Neural cell (in vitro differentiated cells): Measurements from ENCODE around the gene PTCD2. TPM values are rescaled to one million over a fixed set of nuclear protein-coding genes. Genes with fewer than 3 reads are reported as not detected.
"Not testable (repeated sequence)": the region's sequence is repeated elsewhere in the genome, so short reads cannot be mapped to it uniquely, and the experiment has no call there.

Source experiments
- H2AFZ ChIP-seq: fragments of 200-600, 300-800 bp; sonication (generic), shearing (Covaris generic); 2 replicates; pipeline ENCODE4 v1.6.0; 2014; ENCODE audit warnings: low read depth, mild to moderate bottlenecking, antibody characterized with exemption, low read length, moderate library complexity
- H3F3A ChIP-seq: fragments of 200-600 bp; shearing (Covaris generic); 2 replicates; pipeline ENCODE4 v1.6.1; 2016; ENCODE audit warnings: mild to moderate bottlenecking, moderate library complexity, mixed read lengths, antibody characterized with exemption, low read length; ENCODE audit not compliant: insufficient read depth, poor library complexity, severe bottlenecking
- H3K27ac ChIP-seq: fragments of 200-600, 300-800 bp; sonication (generic), shearing (Covaris generic); 2 replicates; pipeline ENCODE4 v1.5.1; 2014; ENCODE audit warnings: mild to moderate bottlenecking, low read length, moderate library complexity
- H3K27me3 ChIP-seq: fragments of 300-800, 200-600 bp; sonication (generic), shearing (Covaris generic); 2 replicates; pipeline ENCODE4 v1.6.0; 2014; ENCODE audit warnings: mild to moderate bottlenecking, low read depth, low read length, moderate library complexity; ENCODE audit not compliant: insufficient read depth
- H3K36me3 ChIP-seq: fragments of 300-800, 200-600 bp; sonication (generic), shearing (Covaris generic); 2 replicates; pipeline ENCODE4 v1.5.1; 2014; ENCODE audit warnings: mild to moderate bottlenecking, antibody characterized with exemption, low read length, moderate library complexity; ENCODE audit not compliant: insufficient read depth
- H3K4me2 ChIP-seq: fragments of 300-800, 200-600 bp; sonication (generic), shearing (Covaris generic); 2 replicates; pipeline ENCODE4 v1.6.0; 2014; ENCODE audit warnings: mild to moderate bottlenecking, low read length
- H3K4me3 ChIP-seq: fragments of 300-800, 200-600 bp; sonication (generic), shearing (Covaris generic); 2 replicates; pipeline ENCODE4 v1.5.1; 2014; ENCODE audit warnings: mild to moderate bottlenecking, low read length, moderate library complexity
- H3K79me2 ChIP-seq: fragments of 200-600 bp; shearing (Covaris generic); replicated peaks from 2 replicates; pipeline ENCODE4 v1.6.0; 2014; ENCODE audit warnings: mild to moderate bottlenecking, low read length, moderate library complexity; ENCODE audit not compliant: insufficient read depth
- H3K9ac ChIP-seq: fragments of 300-800, 200-600 bp; sonication (generic), shearing (Covaris generic); 2 replicates; pipeline ENCODE4 v1.6.1; 2016; ENCODE audit warnings: mild to moderate bottlenecking, low read length, mixed read lengths
- H3K9me2 ChIP-seq: fragments of 200-600 bp; shearing (Covaris generic); 2 replicates; pipeline ENCODE4 v1.6.1; 2016; ENCODE audit warnings: mild to moderate bottlenecking, low read length, mixed read lengths; ENCODE audit not compliant: insufficient read depth
- H3K9me3 ChIP-seq: fragments of 200-600, 300-800 bp; sonication (generic), shearing (Covaris generic); 2 replicates; pipeline ENCODE4 v1.6.1; 2016; ENCODE audit warnings: mild to moderate bottlenecking, mixed run types, low read length, moderate library complexity, mixed read lengths
- H4K20me1 ChIP-seq: fragments of 200-600 bp; shearing (Covaris generic); 2 replicates; pipeline ENCODE4 v1.6.1; 2016; ENCODE audit warnings: mild to moderate bottlenecking, mixed run types; ENCODE audit not compliant: insufficient read depth
- EP300 ChIP-seq: fragments of 450-650 bp; conservative IDR thresholded peaks from 2 replicates; pipeline ENCODE4 v1.6.1; 2014; ENCODE audit warnings: antibody characterized with exemption, mild to moderate bottlenecking, moderate library complexity; ENCODE audit not compliant: poor library complexity, severe bottlenecking
- EZH2 ChIP-seq: fragments of 200-600, 300-800 bp; shearing (Covaris generic), sonication (generic); IDR thresholded peaks from 2 replicates; pipeline ENCODE4 v1.6.1; 2014; ENCODE audit warnings: antibody characterized with exemption, low read length, borderline replicate concordance, mild to moderate bottlenecking; ENCODE audit not compliant: insufficient read depth, poor library complexity, severe bottlenecking
- MXI1 ChIP-seq: fragments of 450-650 bp; conservative IDR thresholded peaks from 2 replicates; pipeline ENCODE4 v1.6.1; 2014; ENCODE audit warnings: antibody characterized with exemption, mild to moderate bottlenecking; ENCODE audit not compliant: poor library complexity, severe bottlenecking
- POLR2AphosphoS5 ChIP-seq: IDR thresholded peaks from 2 replicates; pipeline ENCODE4 v1.6.1; 2012
- RAD21 ChIP-seq: fragments of 450-650 bp; conservative IDR thresholded peaks from 2 replicates; pipeline ENCODE4 v1.6.1; 2014; ENCODE audit warnings: antibody characterized with exemption, mild to moderate bottlenecking, moderate library complexity
- SMC3 ChIP-seq: fragments of 450-650 bp; conservative IDR thresholded peaks from 2 replicates; pipeline ENCODE4 v1.6.1; 2014; ENCODE audit warnings: antibody characterized with exemption, mild to moderate bottlenecking, moderate library complexity; ENCODE audit not compliant: poor library complexity
- TAF1 ChIP-seq: IDR thresholded peaks from 2 replicates; pipeline ENCODE4 v1.6.1; 2012; ENCODE audit warnings: low read depth
- polyA plus RNA-seq: library from polyadenylated mRNA; depleted of rRNA; stranded (reverse); fragments of >200 nt; gene quantifications from 2 replicates; pipeline ENCODE4 v1.2.3, GENCODE V29; 2014
- TF ChIP-seq, protein P1 (sequence below): fragments of 450-650 bp; IDR thresholded peaks from 2 replicates; pipeline ENCODE4 v1.5.1; 2014; ENCODE audit warnings: antibody characterized with exemption, mild to moderate bottlenecking, moderate library complexity; ENCODE audit not compliant: poor library complexity, severe bottlenecking
- TF ChIP-seq, protein P2 (sequence below): IDR thresholded peaks from 2 replicates; pipeline ENCODE4 v1.6.1; 2012; ENCODE audit warnings: borderline replicate concordance

The PTCD2 gene
- polyA plus RNA-seq, 1 donor from 2014 or later: 4.4 TPM

DNA sequence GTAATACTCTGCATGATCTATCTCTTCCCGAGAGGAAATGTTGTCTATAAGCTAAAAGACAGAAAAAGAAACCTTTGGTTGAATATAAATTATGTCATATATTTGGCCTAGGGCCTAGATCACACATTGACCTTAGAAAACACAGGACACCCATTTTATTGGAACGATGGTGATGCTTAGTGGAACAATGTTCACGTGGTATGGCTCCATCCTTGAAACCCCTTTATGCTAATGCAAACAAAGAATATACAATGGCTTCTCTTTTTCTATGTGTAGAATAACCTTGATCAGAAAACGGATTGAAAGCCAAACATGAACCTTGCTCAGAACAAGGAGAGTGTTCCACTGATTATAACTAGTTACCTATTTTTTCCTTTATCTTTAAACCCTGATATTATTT is 24.6 kb upstream of the PTCD2 start:
- Histone ChIP-seq H3K27me3 (no peaks in the 10 kb centered on the region), H3K36me3 (no peaks in the 10 kb centered on the region), H3K4me3 (no peak overlapping the region), H2AFZ (no peak overlapping the region), H3K4me2 (no peak overlapping the region), H3K9me3 (no peaks in the 10 kb centered on the region), H3K27ac (no peak overlapping the region), H3K9ac (no peak overlapping the region), H4K20me1 (no peaks in the 10 kb centered on the region), H3F3A (no peaks in the 10 kb centered on the region), H3K79me2 (peaks cover 2% of the 10 kb centered on the region), H3K9me2 (no peaks in the 10 kb centered on the region)
- TF ChIP-seq, protein P1, sequence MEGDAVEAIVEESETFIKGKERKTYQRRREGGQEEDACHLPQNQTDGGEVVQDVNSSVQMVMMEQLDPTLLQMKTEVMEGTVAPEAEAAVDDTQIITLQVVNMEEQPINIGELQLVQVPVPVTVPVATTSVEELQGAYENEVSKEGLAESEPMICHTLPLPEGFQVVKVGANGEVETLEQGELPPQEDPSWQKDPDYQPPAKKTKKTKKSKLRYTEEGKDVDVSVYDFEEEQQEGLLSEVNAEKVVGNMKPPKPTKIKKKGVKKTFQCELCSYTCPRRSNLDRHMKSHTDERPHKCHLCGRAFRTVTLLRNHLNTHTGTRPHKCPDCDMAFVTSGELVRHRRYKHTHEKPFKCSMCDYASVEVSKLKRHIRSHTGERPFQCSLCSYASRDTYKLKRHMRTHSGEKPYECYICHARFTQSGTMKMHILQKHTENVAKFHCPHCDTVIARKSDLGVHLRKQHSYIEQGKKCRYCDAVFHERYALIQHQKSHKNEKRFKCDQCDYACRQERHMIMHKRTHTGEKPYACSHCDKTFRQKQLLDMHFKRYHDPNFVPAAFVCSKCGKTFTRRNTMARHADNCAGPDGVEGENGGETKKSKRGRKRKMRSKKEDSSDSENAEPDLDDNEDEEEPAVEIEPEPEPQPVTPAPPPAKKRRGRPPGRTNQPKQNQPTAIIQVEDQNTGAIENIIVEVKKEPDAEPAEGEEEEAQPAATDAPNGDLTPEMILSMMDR: no peak
- TF ChIP-seq TAF1 (no peak), RAD21 (no peak), POLR2AphosphoS5 (no peak), EP300 (no peak), SMC3 (no peak), MXI1 (no peak), EZH2 (no peak)
- TF ChIP-seq, protein P2, sequence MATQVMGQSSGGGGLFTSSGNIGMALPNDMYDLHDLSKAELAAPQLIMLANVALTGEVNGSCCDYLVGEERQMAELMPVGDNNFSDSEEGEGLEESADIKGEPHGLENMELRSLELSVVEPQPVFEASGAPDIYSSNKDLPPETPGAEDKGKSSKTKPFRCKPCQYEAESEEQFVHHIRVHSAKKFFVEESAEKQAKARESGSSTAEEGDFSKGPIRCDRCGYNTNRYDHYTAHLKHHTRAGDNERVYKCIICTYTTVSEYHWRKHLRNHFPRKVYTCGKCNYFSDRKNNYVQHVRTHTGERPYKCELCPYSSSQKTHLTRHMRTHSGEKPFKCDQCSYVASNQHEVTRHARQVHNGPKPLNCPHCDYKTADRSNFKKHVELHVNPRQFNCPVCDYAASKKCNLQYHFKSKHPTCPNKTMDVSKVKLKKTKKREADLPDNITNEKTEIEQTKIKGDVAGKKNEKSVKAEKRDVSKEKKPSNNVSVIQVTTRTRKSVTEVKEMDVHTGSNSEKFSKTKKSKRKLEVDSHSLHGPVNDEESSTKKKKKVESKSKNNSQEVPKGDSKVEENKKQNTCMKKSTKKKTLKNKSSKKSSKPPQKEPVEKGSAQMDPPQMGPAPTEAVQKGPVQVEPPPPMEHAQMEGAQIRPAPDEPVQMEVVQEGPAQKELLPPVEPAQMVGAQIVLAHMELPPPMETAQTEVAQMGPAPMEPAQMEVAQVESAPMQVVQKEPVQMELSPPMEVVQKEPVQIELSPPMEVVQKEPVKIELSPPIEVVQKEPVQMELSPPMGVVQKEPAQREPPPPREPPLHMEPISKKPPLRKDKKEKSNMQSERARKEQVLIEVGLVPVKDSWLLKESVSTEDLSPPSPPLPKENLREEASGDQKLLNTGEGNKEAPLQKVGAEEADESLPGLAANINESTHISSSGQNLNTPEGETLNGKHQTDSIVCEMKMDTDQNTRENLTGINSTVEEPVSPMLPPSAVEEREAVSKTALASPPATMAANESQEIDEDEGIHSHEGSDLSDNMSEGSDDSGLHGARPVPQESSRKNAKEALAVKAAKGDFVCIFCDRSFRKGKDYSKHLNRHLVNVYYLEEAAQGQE: no peak

DNA sequence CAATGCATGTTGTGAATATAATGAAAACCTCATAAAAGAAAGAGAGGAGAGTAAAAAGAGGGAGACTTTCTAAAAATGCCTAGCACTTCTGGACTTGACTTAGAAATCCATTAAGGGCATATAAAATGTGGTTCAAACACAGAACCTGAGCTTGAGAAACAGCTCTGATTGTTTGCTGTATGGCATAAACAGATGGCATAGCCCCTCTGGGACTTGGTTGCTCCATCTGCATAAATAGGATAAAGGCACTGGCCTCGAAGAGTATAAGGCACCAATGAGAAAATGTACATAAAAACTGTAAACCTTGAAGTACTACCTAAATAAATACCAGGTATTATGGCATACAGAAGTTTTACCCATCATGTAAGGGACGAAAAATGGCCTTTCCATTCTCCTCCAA is 23.9 kb upstream of the PTCD2 start:
- H3K27ac ChIP-seq: no peak overlapping the region
- H2AFZ ChIP-seq: no peak overlapping the region
- H3K9me2 ChIP-seq: no peaks in the 10 kb centered on the region
- H3K27me3 ChIP-seq: no peaks in the 10 kb centered on the region
- H3K4me2 ChIP-seq: no peak overlapping the region
- no peaks in the 10 kb centered on the region for H3K9me3 ChIP-seq
- H3K36me3 ChIP-seq: no peaks in the 10 kb centered on the region
- no peak for TF ChIP-seq SMC3
- TF ChIP-seq, protein P2: no peak
- TF ChIP-seq MXI1: no peak
- no peak for TF ChIP-seq EP300
- TF ChIP-seq RAD21: no peak
- TF ChIP-seq, protein P1: no peak
- no peak for TF ChIP-seq EZH2
- TF ChIP-seq TAF1: no peak
- TF ChIP-seq POLR2AphosphoS5: no peak
- H3K79me2 ChIP-seq: peaks cover 4% of the 10 kb centered on the region
- H4K20me1 ChIP-seq: no peaks in the 10 kb centered on the region
- no peak overlapping the region for H3K9ac ChIP-seq
- H3F3A ChIP-seq: no peaks in the 10 kb centered on the region
- H3K4me3 ChIP-seq: no peak overlapping the region

DNA sequence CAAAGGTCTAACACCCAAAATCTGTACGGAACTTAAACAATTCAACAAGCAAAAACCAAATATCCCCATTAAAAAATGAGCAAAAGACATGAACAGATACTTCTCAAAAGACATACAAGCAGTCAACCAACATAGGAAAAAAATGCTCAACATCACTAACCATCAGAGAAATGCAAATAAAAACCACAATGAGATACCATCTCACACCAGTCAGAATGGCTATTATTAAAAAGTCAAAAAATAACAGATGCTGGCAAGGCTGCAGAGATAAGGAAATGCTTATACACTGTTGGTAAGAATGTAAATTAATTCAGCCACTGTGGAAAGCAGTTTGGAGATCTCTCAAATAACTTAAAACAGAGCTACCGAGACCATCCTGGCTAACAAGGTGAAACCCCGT is 22.0 kb upstream of the PTCD2 start:
- H3K4me3 ChIP-seq, H3K36me3 ChIP-seq, H4K20me1 ChIP-seq, H3K9me3 ChIP-seq, H3K79me2 ChIP-seq, H3K9me2 ChIP-seq, H3K27ac ChIP-seq, H3K27me3 ChIP-seq, H3K4me2 ChIP-seq, H3K9ac ChIP-seq, H3F3A ChIP-seq, H2AFZ ChIP-seq: not testable (repeated sequence)
